Measurements from ENCODE around the gene LCE1F.
A peak's percentile ranks its signal among the peaks of the same experiment; 100 is the strongest.

The LCE1F gene

GRCh38 chr1:152777510-152778137 lies 2.7 kb downstream of the LCE1F start:
- peak; percentile 11 to 24 for DNase-seq

GRCh38 chr1:152783095-152783494 lies 8.2 kb downstream of the LCE1F start:
- no peak for DNase-seq

GRCh38 chr1:152786077-152786476 lies 11.1 kb downstream of the LCE1F start, which contains the start of gene LCE1E:
LCE1E (plus strand) TSS chr1:152786257; CDS start chr1:152787300, 1,043 bp downstream.
- no peak for DNase-seq

GRCh38 chr1:152795686-152796085 lies 20.7 kb downstream of the LCE1F start:
- DNase-seq, result no peak

- no peak for DNase-seq
Observed at GRCh38 chr1:152796421-152796820, 21.5 kb downstream of the LCE1F start, which contains the start of gene LCE1D. LCE1D (plus strand) TSS chr1:152796721; CDS start chr1:152797795, 1,074 bp downstream.

- no peak for DNase-seq
Observed at GRCh38 chr1:152801333-152801732, 26.4 kb downstream of the LCE1F start.

GRCh38 chr1:152806576-152806975 lies 31.6 kb downstream of the LCE1F start, which contains the start of gene LCE1C:
LCE1C (minus strand) TSS chr1:152806651; CDS start chr1:152805478, 1,173 bp downstream.
- no peak for DNase-seq

GRCh38 chr1:152811050-152811449 lies 36.1 kb downstream of the LCE1F start:
- DNase-seq, result no peak

- no peak for DNase-seq
Observed at GRCh38 chr1:152811671-152812070, 36.7 kb downstream of the LCE1F start, which contains the start of gene LCE1B. LCE1B (plus strand) TSS chr1:152811971; CDS start chr1:152812447, 476 bp downstream.

GRCh38 chr1:152817309-152817708 lies 42.4 kb downstream of the LCE1F start:
- DNase-seq, result no peak

- DNase-seq, result no peak
Observed at GRCh38 chr1:152823294-152823693, 48.4 kb downstream of the LCE1F start.

- no peak for DNase-seq
Observed at GRCh38 chr1:152824964-152825363, 50.0 kb downstream of the LCE1F start.
